Measurements from ENCODE around the gene CDKN2AIPNL.

DNA sequence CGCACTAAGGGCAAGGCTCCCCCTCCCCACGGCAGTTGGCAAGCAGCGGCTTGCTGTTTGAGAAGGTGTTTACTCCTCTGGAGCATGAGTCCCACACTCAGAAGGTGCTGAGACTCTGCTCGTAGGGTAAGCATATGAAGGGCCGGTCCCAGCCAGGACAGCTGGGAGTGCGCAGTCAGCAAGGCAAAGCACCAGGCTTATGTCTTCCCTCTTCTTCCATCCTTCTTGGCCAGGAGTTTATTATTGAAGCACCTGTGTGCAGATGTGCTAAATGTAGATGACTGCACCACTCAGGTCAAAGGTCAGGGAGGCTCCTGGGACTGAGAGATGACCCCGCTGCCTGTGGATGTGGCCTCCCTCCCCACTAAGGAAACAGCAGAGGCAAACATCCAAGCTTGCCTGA, 27.0 kb upstream of the CDKN2AIPNL start:
- TF ChIP-seq, protein P1, sequence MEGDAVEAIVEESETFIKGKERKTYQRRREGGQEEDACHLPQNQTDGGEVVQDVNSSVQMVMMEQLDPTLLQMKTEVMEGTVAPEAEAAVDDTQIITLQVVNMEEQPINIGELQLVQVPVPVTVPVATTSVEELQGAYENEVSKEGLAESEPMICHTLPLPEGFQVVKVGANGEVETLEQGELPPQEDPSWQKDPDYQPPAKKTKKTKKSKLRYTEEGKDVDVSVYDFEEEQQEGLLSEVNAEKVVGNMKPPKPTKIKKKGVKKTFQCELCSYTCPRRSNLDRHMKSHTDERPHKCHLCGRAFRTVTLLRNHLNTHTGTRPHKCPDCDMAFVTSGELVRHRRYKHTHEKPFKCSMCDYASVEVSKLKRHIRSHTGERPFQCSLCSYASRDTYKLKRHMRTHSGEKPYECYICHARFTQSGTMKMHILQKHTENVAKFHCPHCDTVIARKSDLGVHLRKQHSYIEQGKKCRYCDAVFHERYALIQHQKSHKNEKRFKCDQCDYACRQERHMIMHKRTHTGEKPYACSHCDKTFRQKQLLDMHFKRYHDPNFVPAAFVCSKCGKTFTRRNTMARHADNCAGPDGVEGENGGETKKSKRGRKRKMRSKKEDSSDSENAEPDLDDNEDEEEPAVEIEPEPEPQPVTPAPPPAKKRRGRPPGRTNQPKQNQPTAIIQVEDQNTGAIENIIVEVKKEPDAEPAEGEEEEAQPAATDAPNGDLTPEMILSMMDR (IDR thresholded peaks at IDR 0.05; ENCODE audit: low read depth, low read length), result no peak
- no peak for TF ChIP-seq EZH2phosphoT487 (IDR thresholded peaks at IDR 0.05; ENCODE audit: low read depth)
